Neural crest cell (in vitro differentiated cells): ENCODE data around the gene MARK2. TPM values are rescaled to one million over a fixed set of nuclear protein-coding genes. Genes with fewer than 3 reads are reported as not detected.
"Not testable (repeated sequence)": the region's sequence is repeated elsewhere in the genome, so short reads cannot be mapped to it uniquely, and the experiment has no call there.

Experiments used
- DNase-seq: peaks from one replicate; pipeline ENCODE4 v3.0.0; 2021; ENCODE audit warnings: low read depth, mixed read lengths, low spot score
- H3K27ac Mint-ChIP-seq: one replicate; pipeline ENCODE4 v1.8.0; 2021; ENCODE audit warnings: mild to moderate bottlenecking, mixed read lengths; ENCODE audit not compliant: unreplicated experiment
- H3K27me3 Mint-ChIP-seq: 2 replicates; pipeline ENCODE4 v1.8.0; 2021; ENCODE audit warnings: low read depth, mild to moderate bottlenecking, mixed read lengths
- H3K36me3 Mint-ChIP-seq: 2 replicates; pipeline ENCODE4 v1.8.0; 2021; ENCODE audit warnings: low read depth, mild to moderate bottlenecking, mixed read lengths
- H3K4me1 Mint-ChIP-seq: 2 replicates; pipeline ENCODE4 v1.8.0; 2021; ENCODE audit warnings: mixed read lengths
- H3K4me3 Mint-ChIP-seq: one replicate; pipeline ENCODE4 v1.8.0; 2021; ENCODE audit warnings: mild to moderate bottlenecking, mixed read lengths
- H3K9me3 Mint-ChIP-seq: 2 replicates; pipeline ENCODE4 v1.8.0; 2021; ENCODE audit warnings: mixed read lengths
- CTCF ChIP-seq: fragments of 200-600 bp; sonication (generic); conservative IDR thresholded peaks from 2 replicates; pipeline ENCODE4 v1.5.0; 2021; ENCODE audit warnings: antibody characterized with exemption, mild to moderate bottlenecking
- total RNA-seq: library from RNA; stranded (reverse); gene quantifications from 2 replicates; pipeline ENCODE4 v1.2.1, GENCODE V29; 2021

MARK2 gene
- total RNA-seq, 1 donor from 2014 or later: 42.4 TPM

- Mint-ChIP-seq H3K36me3 (peaks cover 4% of the 10 kb centered on the region), H3K27ac (no peak overlapping the region), H3K4me1 (peaks cover 31% of the 10 kb centered on the region), H3K27me3 (no peaks in the 10 kb centered on the region), H3K4me3 (no peak overlapping the region), H3K9me3 (no peaks in the 10 kb centered on the region)
- DNase-seq: no peak
- TF ChIP-seq CTCF: no peak
These were observed 20.0 kb downstream of the MARK2 start for GRCh38 chr11:63858628-63859550.

- H3K27me3 Mint-ChIP-seq: no peaks in the 10 kb centered on the region
- no peak for TF ChIP-seq CTCF
- H3K27ac Mint-ChIP-seq: peak overlapping the region; percentile 82
- no peaks in the 10 kb centered on the region for H3K9me3 Mint-ChIP-seq
- no peak for DNase-seq
- H3K4me1 Mint-ChIP-seq: peaks cover 39% of the 10 kb centered on the region
- H3K4me3 Mint-ChIP-seq: no peak overlapping the region
- no peaks in the 10 kb centered on the region for H3K36me3 Mint-ChIP-seq
These were observed 24.0 kb downstream of the MARK2 start for GRCh38 chr11:63862923-63863322.

DNA sequence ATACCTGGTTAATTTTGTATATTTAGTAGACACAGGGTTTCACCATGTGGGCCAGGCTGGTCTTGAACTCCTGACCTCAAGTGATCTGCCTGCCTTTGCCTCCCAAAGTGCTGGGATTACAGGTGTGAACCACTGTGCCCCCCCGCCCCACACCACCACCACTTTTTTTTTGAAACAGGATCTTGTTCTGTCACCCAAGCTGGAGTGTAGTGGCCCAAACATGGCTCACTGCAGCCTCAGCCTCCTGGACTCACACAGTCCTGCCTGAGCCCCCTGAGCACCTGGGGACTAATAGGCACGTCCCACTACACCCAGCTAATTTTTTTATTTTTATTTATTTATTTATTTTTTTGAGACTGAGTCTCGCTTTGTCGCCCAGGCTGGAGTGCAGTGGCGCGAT is 24.7 kb downstream of the MARK2 start:
- H3K9me3 Mint-ChIP-seq, DNase-seq, H3K36me3 Mint-ChIP-seq, H3K4me3 Mint-ChIP-seq, H3K27me3 Mint-ChIP-seq, H3K27ac Mint-ChIP-seq: not testable (repeated sequence)
- H3K4me1 Mint-ChIP-seq: peaks cover 38% of the 10 kb centered on the region

DNA sequence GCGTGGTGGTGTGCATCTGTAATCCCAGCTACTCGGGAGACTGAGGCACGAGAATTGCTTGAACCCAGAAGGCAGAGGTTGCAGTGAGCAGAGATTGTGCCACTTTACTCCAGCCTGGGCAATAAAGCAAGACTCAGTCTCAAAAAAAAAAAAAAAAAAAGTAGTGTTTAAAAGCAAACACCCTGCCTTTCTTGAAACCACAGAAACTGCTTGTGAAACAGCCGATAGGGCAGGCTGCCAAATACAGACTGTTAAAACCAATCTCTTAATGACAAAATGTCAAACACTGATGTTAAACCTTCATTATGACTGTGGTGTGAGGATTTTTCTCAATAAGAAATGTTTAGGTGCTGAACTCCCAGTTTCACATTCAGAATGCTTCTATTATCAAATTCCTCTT is 27.3 kb downstream of the MARK2 start:
- DNase-seq: no peak
- Mint-ChIP-seq H3K4me1 (peaks cover 48% of the 10 kb centered on the region), H3K27me3 (no peaks in the 10 kb centered on the region), H3K36me3 (no peaks in the 10 kb centered on the region), H3K9me3 (no peaks in the 10 kb centered on the region), H3K27ac (no peak overlapping the region), H3K4me3 (no peak overlapping the region)
- no peak for TF ChIP-seq CTCF

DNA sequence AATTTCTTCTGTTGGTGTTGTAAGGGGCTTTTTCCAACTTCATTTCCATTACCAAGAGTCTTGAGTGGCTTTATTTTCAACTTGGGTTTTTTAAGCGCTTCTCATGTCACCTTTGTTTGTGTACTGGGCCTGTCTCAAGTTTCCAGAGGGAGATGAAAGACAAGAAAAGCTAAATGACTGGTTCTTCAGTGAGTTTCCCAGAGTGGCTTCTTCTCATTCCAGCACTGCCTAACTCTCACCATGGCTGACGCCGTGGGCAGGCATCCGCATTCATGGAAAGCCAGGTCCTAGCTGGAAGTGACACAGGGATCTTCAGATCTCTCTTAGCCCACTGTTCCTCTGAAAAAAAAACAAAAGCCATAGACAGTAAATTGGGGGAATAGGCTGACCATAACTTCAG is 28.6 kb downstream of the MARK2 start:
- DNase-seq: no peak
- Mint-ChIP-seq H3K27me3 (no peaks in the 10 kb centered on the region), H3K9me3 (no peaks in the 10 kb centered on the region), H3K36me3 (no peaks in the 10 kb centered on the region), H3K27ac (no peak overlapping the region), H3K4me1 (peaks cover 51% of the 10 kb centered on the region), H3K4me3 (no peak overlapping the region)
- TF ChIP-seq CTCF: no peak

- no peaks in the 10 kb centered on the region for H3K36me3 Mint-ChIP-seq
- H3K4me1 Mint-ChIP-seq: peaks cover 45% of the 10 kb centered on the region
- H3K27ac Mint-ChIP-seq: no peak overlapping the region
- no peaks in the 10 kb centered on the region for H3K27me3 Mint-ChIP-seq
- no peak for TF ChIP-seq CTCF
- no peaks in the 10 kb centered on the region for H3K9me3 Mint-ChIP-seq
- H3K4me3 Mint-ChIP-seq: no peak overlapping the region
- DNase-seq: no peak
These were observed 29.6 kb downstream of the MARK2 start for GRCh38 chr11:63868399-63869064.
